H1 (cell line): Measurements from ENCODE around the gene SLC25A30. TPM values are rescaled to one million over a fixed set of nuclear protein-coding genes. Genes with fewer than 3 reads are reported as not detected.

ENCODE experiments used
- CTCF ChIP-seq, 3 experiments: IDR thresholded peaks; 1 replicate in 2 of 3; 2 replicates in 1 of 3; pipeline versions ENCODE4 v1.5.1 to v1.6.1; 2011; ENCODE audit warnings: low read length in 3 of 3, mild to moderate bottlenecking in 3 of 3, inconsistent platforms in 2 of 3, low read depth in 1 of 3, moderate library complexity in 1 of 3; ENCODE audit not compliant: insufficient read depth in 1 of 3; ENCODE audit errors: control extremely low read depth in 1 of 3
- RAD21 ChIP-seq, 2 experiments: IDR thresholded peaks in 1 of 2; conservative IDR thresholded peaks in 1 of 2; 2 replicates each; pipeline ENCODE4 v1.6.1; 2011; ENCODE audit warnings: low read depth in 2 of 2, low read length in 2 of 2, improper control_type of control experiment in 1 of 2, inconsistent platforms in 1 of 2, mild to moderate bottlenecking in 1 of 2, moderate library complexity in 1 of 2
- polyA plus RNA-seq, 7 experiments: library from polyadenylated mRNA; depleted of rRNA in 3 of 7; stranded (reverse) in 5 of 7; unstranded in 2 of 7; fragments of >200 nt in 5 of 7; fragments of 200-250 nt in 2 of 7; gene quantifications; 1 replicate in 5 of 7; 2 replicates in 1 of 7; 4 replicates in 1 of 7; pipeline versions ENCODE4 v1.2.1 to v1.2.3, GENCODE V29; 2011 to 2013; ENCODE audit warnings: missing spikeins in 2 of 7, mixed read lengths in 2 of 7
- total RNA-seq: library from RNA; stranded (reverse); fragmentation: NEBNext Ultra II Directional; extraction: Animal tissue kit (Norgen Biotek cat#: 25700); gene quantifications from 2 replicates; pipeline ENCODE4 v1.2.1, GENCODE V29; 2021

Gene SLC25A30
- total and polyA plus RNA-seq, 2 of the 8 experiments (the other 6 are each of a cell fraction or from before 2014, with no cell fraction given), result 2.1 to 8.7 TPM

GRCh38 chr13:45403081-45403480, 15.1 kb downstream of the SLC25A30 start (continued):
- TF ChIP-seq CTCF (IDR thresholded peaks at IDR 0.05; ENCODE audit: control extremely low read depth in 1 of 3, insufficient read depth in 1 of 3, low read depth in 1 of 3, low read length in 3 of 3), result no peak
- TF ChIP-seq RAD21 (IDR thresholded peaks at IDR 0.05 in 1 of 2, conservative IDR thresholded peaks at IDR 0.05 in 1 of 2; ENCODE audit: low read depth in 2 of 2, low read length in 2 of 2), result no peak
